Measurements from ENCODE around the gene SBNO2. TPM values are rescaled to one million over a fixed set of nuclear protein-coding genes. Genes with fewer than 3 reads are reported as not detected.

SBNO2 gene
- total RNA-seq, 2 donors from 2014 or later: 55.4 to 182 TPM

DNA sequence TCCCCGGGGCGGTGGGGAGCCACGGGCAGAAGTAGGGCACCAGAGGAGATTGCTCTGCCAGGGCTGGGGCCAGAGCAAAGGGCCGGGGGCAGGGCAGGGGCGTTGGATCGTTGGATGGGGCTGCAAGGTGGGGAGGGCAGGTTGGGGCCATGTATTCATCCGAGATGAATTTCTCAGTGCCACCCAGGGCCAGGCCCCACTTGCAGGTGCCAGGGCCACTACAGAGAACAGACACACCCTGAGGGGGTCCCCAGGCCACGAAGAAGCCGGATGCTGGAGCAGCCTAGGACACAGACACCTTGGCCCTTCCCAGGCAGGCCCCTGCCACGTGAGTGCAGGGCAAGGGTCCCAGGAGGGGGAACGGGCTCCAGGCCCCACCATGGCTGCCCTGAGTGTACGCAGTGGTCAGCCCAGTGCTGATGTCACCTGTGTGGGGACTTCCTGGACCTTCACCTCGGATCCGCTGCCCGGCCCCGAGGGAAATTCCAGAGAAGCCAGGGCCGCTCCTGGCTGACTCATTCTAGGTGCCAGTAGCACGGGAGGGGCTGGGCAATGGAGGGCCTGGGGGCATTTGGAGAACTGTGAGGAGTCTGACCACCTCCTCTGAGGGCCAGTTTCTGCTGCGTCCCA lies 9.6 kb upstream of the SBNO2 start:
- H3K27me3 ChIP-seq (replicated peaks; ENCODE audit: insufficient read depth): no peaks in the 10 kb centered on the region
- no peak for ATAC-seq (ENCODE audit: insufficient number of reproducible peaks, low FRiP score, low read depth)
- H3K27ac ChIP-seq: no peak overlapping the region
- DNase-seq (ENCODE audit: low spot score): no peak
- no peaks in the 10 kb centered on the region for H3K9me3 ChIP-seq
- no peaks in the 10 kb centered on the region for H3K36me3 ChIP-seq
- peaks cover 9 to 10% of the 10 kb centered on the region in 2 donors for H3K4me1 ChIP-seq (ENCODE audit: control insufficient read depth in 1 of 2, low read depth in 2 of 2)
- H3K4me3 ChIP-seq: no peak overlapping the region
- TF ChIP-seq, protein P1, sequence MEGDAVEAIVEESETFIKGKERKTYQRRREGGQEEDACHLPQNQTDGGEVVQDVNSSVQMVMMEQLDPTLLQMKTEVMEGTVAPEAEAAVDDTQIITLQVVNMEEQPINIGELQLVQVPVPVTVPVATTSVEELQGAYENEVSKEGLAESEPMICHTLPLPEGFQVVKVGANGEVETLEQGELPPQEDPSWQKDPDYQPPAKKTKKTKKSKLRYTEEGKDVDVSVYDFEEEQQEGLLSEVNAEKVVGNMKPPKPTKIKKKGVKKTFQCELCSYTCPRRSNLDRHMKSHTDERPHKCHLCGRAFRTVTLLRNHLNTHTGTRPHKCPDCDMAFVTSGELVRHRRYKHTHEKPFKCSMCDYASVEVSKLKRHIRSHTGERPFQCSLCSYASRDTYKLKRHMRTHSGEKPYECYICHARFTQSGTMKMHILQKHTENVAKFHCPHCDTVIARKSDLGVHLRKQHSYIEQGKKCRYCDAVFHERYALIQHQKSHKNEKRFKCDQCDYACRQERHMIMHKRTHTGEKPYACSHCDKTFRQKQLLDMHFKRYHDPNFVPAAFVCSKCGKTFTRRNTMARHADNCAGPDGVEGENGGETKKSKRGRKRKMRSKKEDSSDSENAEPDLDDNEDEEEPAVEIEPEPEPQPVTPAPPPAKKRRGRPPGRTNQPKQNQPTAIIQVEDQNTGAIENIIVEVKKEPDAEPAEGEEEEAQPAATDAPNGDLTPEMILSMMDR (IDR thresholded peaks at IDR 0.05): no peak

DNA sequence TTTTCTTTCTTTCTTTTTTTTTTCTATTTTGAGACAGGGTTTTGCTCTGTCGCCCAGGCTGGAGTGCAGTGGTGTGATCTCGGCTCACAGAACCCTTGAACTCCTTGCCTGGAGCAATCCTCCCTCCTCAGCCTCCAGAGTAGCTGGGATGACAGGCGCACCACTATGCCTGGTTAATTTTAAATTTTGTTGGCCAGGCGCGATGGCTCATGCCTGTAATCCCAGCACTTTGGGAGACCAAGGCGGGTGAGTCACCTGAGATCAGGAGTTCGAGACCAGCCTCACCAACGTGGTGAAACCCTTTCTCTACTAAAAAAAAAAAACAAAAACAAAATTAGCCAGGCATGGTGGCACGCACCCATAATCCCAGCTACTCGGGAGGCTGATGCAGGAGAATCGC lies 8.7 kb upstream of the SBNO2 start:
- TF ChIP-seq, protein P1 (IDR thresholded peaks at IDR 0.05): no peak
- peaks cover 9 to 14% of the 10 kb centered on the region in 2 donors for H3K4me1 ChIP-seq (ENCODE audit: control insufficient read depth in 1 of 2, low read depth in 2 of 2)
- DNase-seq (ENCODE audit: low spot score) (no peak), ATAC-seq (ENCODE audit: insufficient number of reproducible peaks, low FRiP score, low read depth) (no peak)
- no peak overlapping the region for H3K27ac ChIP-seq
- no peaks in the 10 kb centered on the region for H3K9me3 ChIP-seq
- H3K27me3 ChIP-seq (replicated peaks; ENCODE audit: insufficient read depth): no peaks in the 10 kb centered on the region
- no peak overlapping the region for H3K4me3 ChIP-seq
- no peaks in the 10 kb centered on the region for H3K36me3 ChIP-seq

DNA sequence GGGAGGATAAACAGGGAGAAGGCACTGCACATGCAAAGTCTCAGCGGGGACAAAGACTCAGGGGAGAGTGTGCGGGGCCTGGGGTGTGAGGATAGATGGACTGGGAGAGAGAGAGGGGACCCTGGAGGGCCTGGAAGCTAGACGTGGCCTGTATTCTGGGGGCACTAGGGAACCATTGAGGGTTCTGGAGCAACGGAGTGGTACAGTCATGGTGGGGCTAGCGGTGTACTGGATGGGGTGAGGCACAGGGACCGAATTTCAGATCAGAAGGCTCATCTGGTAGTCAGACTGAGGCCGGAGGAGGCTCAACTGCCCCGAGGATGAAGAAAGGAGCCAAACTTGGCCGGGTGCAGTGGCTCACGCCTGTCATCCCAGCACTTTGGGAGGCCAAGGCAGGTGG lies 8.0 kb upstream of the SBNO2 start:
- TF ChIP-seq, protein P1 (IDR thresholded peaks at IDR 0.05): no peak
- H3K9me3 ChIP-seq: no peaks in the 10 kb centered on the region

DNA sequence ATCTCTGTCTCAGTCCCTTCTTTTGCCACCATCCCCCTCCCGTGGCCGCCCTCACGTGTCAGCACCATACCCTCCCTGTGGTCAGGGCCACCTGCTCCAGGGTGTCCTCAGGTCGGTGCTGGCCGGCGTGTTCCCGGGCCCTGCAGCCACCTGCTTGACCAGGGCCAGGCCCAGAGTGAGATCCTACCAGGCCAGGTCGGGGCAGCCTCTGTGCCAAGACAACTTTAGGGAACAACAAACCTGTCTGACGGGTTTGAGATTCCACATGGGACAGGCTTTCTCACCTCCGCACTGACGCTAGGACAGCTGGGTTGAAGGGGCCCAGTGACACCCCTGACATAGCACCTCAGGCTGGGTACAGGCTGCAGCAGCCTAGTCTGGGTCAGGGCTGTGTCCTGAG lies 7.5 kb upstream of the SBNO2 start:
- no peaks in the 10 kb centered on the region for H3K27me3 ChIP-seq (replicated peaks; ENCODE audit: insufficient read depth)
- no peak overlapping the region for H3K4me3 ChIP-seq
- TF ChIP-seq, protein P1 (IDR thresholded peaks at IDR 0.05): no peak
- H3K36me3 ChIP-seq: no peaks in the 10 kb centered on the region
- H3K9me3 ChIP-seq: no peaks in the 10 kb centered on the region
- H3K27ac ChIP-seq: no peak overlapping the region
- ATAC-seq (ENCODE audit: insufficient number of reproducible peaks, low FRiP score, low read depth) (no peak), DNase-seq (ENCODE audit: low spot score) (no peak)
- peaks cover 17 to 24% of the 10 kb centered on the region in 2 donors for H3K4me1 ChIP-seq (ENCODE audit: control insufficient read depth in 1 of 2, low read depth in 2 of 2)

More for the DNA sequence above, 8.0 kb upstream of the SBNO2 start:
- no peak overlapping the region for H3K4me3 ChIP-seq
- H3K4me1 ChIP-seq (ENCODE audit: control insufficient read depth in 1 of 2, low read depth in 2 of 2): peaks cover 14 to 20% of the 10 kb centered on the region in 2 donors
- no peaks in the 10 kb centered on the region for H3K36me3 ChIP-seq
- no peaks in the 10 kb centered on the region for H3K27me3 ChIP-seq (replicated peaks; ENCODE audit: insufficient read depth)
- H3K27ac ChIP-seq: no peak overlapping the region
- no peak for ATAC-seq (ENCODE audit: insufficient number of reproducible peaks, low FRiP score, low read depth)
- no peak for DNase-seq (ENCODE audit: low spot score)

DNA sequence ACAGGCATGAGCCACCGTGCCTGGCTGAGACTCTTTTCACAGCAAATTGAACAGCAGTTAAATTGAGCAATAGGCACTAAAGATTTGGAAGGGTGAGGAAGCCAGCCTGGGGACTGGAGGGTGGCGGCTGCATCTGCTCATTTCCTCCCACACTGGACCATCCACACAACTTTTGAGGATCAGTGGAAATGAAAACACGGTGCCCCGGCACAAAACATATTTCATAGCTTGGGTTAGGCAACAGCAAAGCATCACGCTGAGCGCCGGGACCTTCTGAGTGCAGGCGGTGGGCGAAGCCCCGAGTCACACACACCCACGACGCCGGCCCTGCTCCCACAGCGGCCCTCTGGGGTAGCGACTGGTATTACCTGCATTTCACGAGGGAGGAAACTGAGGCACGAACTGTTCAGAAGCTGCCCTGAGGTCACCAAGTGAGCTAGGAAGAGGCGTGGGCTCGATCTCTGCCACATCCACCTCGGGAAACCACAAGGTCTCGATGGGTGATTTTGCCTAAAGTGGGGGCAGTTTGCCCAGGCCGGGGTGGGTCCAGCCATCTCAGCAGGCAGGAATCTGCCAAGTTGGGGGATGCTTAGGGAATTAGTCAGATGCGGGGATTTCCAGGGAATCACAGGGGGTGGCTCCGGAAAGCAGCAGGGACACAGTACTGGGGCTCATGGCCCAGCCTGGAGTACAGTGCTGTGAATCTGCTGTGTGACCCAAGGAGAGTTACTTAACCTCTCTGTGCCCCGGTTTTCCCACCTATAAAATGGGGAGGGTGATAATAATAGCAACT lies 3.5 kb upstream of the SBNO2 start:
- TF ChIP-seq, protein P1 (IDR thresholded peaks at IDR 0.05): no peak
- H3K4me3 ChIP-seq: peak overlapping the region; percentile 33
- H3K9me3 ChIP-seq: no peaks in the 10 kb centered on the region
- H3K36me3 ChIP-seq: no peaks in the 10 kb centered on the region
- DNase-seq (ENCODE audit: low spot score) (no peak), ATAC-seq (ENCODE audit: insufficient number of reproducible peaks, low FRiP score, low read depth) (peak; percentile 54)
- peak overlapping the region; percentile 48 to 74 for H3K27ac ChIP-seq
- peaks cover 17 to 34% of the 10 kb centered on the region in 2 donors for H3K4me1 ChIP-seq (ENCODE audit: control insufficient read depth in 1 of 2, low read depth in 2 of 2)
- H3K27me3 ChIP-seq (replicated peaks; ENCODE audit: insufficient read depth): no peaks in the 10 kb centered on the region
